ENCODE results near the gene DPF3.

The DPF3 gene

GRCh38 chr14:72893636-72894322 lies at the start of gene DPF3:
TSS of gene DPF3 (minus strand) at chr14:72894101. CDS start at chr14:72894088, 13 bp downstream.
- peak; percentile 95 for DNase-seq

- no peak for DNase-seq
These were observed 49.0 kb upstream of the DPF3 start for GRCh38 chr14:72942934-72943333.

- no peak for DNase-seq
These were observed 47.5 kb upstream of the DPF3 start for GRCh38 chr14:72941286-72941985.

GRCh38 chr14:72939630-72940029 lies 45.7 kb upstream of the DPF3 start:
- DNase-seq: no peak

GRCh38 chr14:72932893-72933292 lies 39.0 kb upstream of the DPF3 start:
- DNase-seq: no peak

- DNase-seq: no peak
These were observed 35.6 kb upstream of the DPF3 start for GRCh38 chr14:72929316-72930080.

GRCh38 chr14:72928872-72929271 lies 35.0 kb upstream of the DPF3 start:
- no peak for DNase-seq

- peak; percentile 95 for DNase-seq
These were observed 32.6 kb upstream of the DPF3 start, which contains the start of gene DCAF4 for GRCh38 chr14:72926292-72927028. TSS of gene DCAF4 (plus strand) at chr14:72926464. CDS start at chr14:72937979, 11,515 bp downstream.

GRCh38 chr14:72925815-72926291 lies 32.0 kb upstream of the DPF3 start:
- no peak for DNase-seq

GRCh38 chr14:72925171-72925759 lies 31.4 kb upstream of the DPF3 start:
- DNase-seq: no peak

GRCh38 chr14:72924337-72924736 lies 30.4 kb upstream of the DPF3 start:
- peak; percentile 36 for DNase-seq

GRCh38 chr14:72921396-72921795 lies 27.5 kb upstream of the DPF3 start:
- DNase-seq: no peak

- no peak for DNase-seq
These were observed 26.1 kb upstream of the DPF3 start for GRCh38 chr14:72920008-72920407.

GRCh38 chr14:72917094-72917802 lies 23.3 kb upstream of the DPF3 start:
- no peak for DNase-seq

GRCh38 chr14:72916174-72916573 lies 22.3 kb upstream of the DPF3 start:
- no peak for DNase-seq

GRCh38 chr14:72913809-72914208 lies 19.9 kb upstream of the DPF3 start:
- no peak for DNase-seq

GRCh38 chr14:72909163-72909562 lies 15.3 kb upstream of the DPF3 start:
- DNase-seq: no peak

GRCh38 chr14:72907886-72908285 lies 14.0 kb upstream of the DPF3 start:
- DNase-seq: peak; percentile 24

- no peak for DNase-seq
These were observed 13.0 kb upstream of the DPF3 start for GRCh38 chr14:72906879-72907278.

- no peak for DNase-seq
These were observed 12.4 kb upstream of the DPF3 start for GRCh38 chr14:72906316-72906715.

GRCh38 chr14:72904840-72905561 lies 11.1 kb upstream of the DPF3 start:
- peak; percentile 78 for DNase-seq

Measured in OCI-M1 (cell line).